Stimulated activated CD8-positive, alpha-beta memory T cell treated with anti-CD3 and anti-CD28 coated beads, Interleukin-4, amount 100 ng/mL, for 1 hour (primary cell): ENCODE results near the gene EFCAB12.
"Not testable (repeated sequence)": the region's sequence is repeated elsewhere in the genome, so short reads cannot be mapped to it uniquely, and the experiment has no call there.

Experiments
- DNase-seq, 2 donors: peaks; one replicate each; pipeline ENCODE4 v3.0.0-alpha.2; 2020; ENCODE audit warnings: low read depth in 2 of 2, low spot score in 1 of 2

Gene EFCAB12

GRCh38 chr3:129399145-129399894, 29.1 kb downstream of the EFCAB12 start:
- peak; percentile 38 to 41 for DNase-seq

- DNase-seq: no peak
These were observed 29.7 kb downstream of the EFCAB12 start for GRCh38 chr3:129398803-129399144.

GRCh38 chr3:129393760-129394564, 34.5 kb downstream of the EFCAB12 start:
- DNase-seq: not testable (repeated sequence)

GRCh38 chr3:129393271-129393670, 35.2 kb downstream of the EFCAB12 start:
- no peak for DNase-seq

- DNase-seq: not testable (repeated sequence)
These were observed 36.1 kb downstream of the EFCAB12 start for GRCh38 chr3:129392106-129392887.

GRCh38 chr3:129391583-129391982, 36.9 kb downstream of the EFCAB12 start:
- DNase-seq: not testable (repeated sequence)

- no peak for DNase-seq
These were observed 38.9 kb downstream of the EFCAB12 start for GRCh38 chr3:129389572-129389937.

GRCh38 chr3:129388791-129389571, 39.5 kb downstream of the EFCAB12 start:
- not testable (repeated sequence) for DNase-seq

GRCh38 chr3:129387487-129387886, 40.9 kb downstream of the EFCAB12 start:
- DNase-seq: no peak

GRCh38 chr3:129386984-129387383, 41.5 kb downstream of the EFCAB12 start:
- DNase-seq: no peak

- not testable (repeated sequence) for DNase-seq
These were observed 42.9 kb downstream of the EFCAB12 start for GRCh38 chr3:129385507-129385906.

GRCh38 chr3:129384594-129385323, 43.7 kb downstream of the EFCAB12 start:
- DNase-seq: no peak

- DNase-seq: not testable (repeated sequence)
These were observed 44.3 kb downstream of the EFCAB12 start for GRCh38 chr3:129384103-129384502.

- DNase-seq: no peak
These were observed 45.1 kb downstream of the EFCAB12 start for GRCh38 chr3:129383292-129383860.

- DNase-seq: no peak
These were observed 46.1 kb downstream of the EFCAB12 start for GRCh38 chr3:129382366-129382765.

- DNase-seq: no peak
These were observed 48.7 kb downstream of the EFCAB12 start for GRCh38 chr3:129379582-129380358.

- no peak for DNase-seq
These were observed 49.5 kb downstream of the EFCAB12 start for GRCh38 chr3:129378949-129379348.

- no peak for DNase-seq
These were observed 50.8 kb downstream of the EFCAB12 start for GRCh38 chr3:129377615-129378014.

- DNase-seq: no peak
These were observed 53.3 kb downstream of the EFCAB12 start for GRCh38 chr3:129375099-129375498.
